Trophoblast cell (in vitro differentiated cells and primary cell): ENCODE data around the gene SPOPL.
A peak's percentile ranks its signal among the peaks of the same experiment; 100 is the strongest.

Source experiments
- DNase-seq, 2 donors: peaks; one replicate each; pipeline ENCODE4 v3.0.0-alpha.2; 2016
- H2AFZ ChIP-seq: 2 replicates; pipeline ENCODE4 v1.6.1; 2013; ENCODE audit warnings: low read length, moderate library complexity, mild to moderate bottlenecking; ENCODE audit not compliant: insufficient read depth, poor library complexity
- H2AK5ac ChIP-seq: 2 replicates; pipeline ENCODE4 v1.6.1; 2013; ENCODE audit warnings: mild to moderate bottlenecking, low read length
- H2BK120ac ChIP-seq: 2 replicates; pipeline ENCODE4 v1.6.1; 2013; ENCODE audit warnings: low read length, mild to moderate bottlenecking, moderate library complexity; ENCODE audit not compliant: insufficient read depth, poor library complexity
- H2BK12ac ChIP-seq: 2 replicates; pipeline ENCODE4 v1.6.1; 2013; ENCODE audit warnings: mild to moderate bottlenecking, low read length, moderate library complexity
- H2BK5ac ChIP-seq: 2 replicates; pipeline ENCODE4 v1.6.1; 2013; ENCODE audit warnings: low read length, low read depth, moderate library complexity, mild to moderate bottlenecking; ENCODE audit not compliant: poor library complexity
- H3K14ac ChIP-seq: 2 replicates; pipeline ENCODE4 v1.6.1; 2013; ENCODE audit warnings: mild to moderate bottlenecking, low read length
- H3K18ac ChIP-seq: 2 replicates; pipeline ENCODE4 v1.6.1; 2013; ENCODE audit warnings: mild to moderate bottlenecking, low read length
- H3K23ac ChIP-seq: 2 replicates; pipeline ENCODE4 v1.6.1; 2013; ENCODE audit warnings: low read length
- H3K27ac ChIP-seq: 2 replicates; pipeline ENCODE4 v1.5.1; 2013; ENCODE audit warnings: low read depth, mild to moderate bottlenecking, inconsistent platforms, low read length, moderate library complexity
- H3K27me3 ChIP-seq: 2 replicates; pipeline ENCODE4 v1.6.1; 2013; ENCODE audit warnings: inconsistent platforms, mild to moderate bottlenecking, low read length, moderate library complexity; ENCODE audit not compliant: insufficient read depth
- H3K36me3 ChIP-seq, 2 experiments: 1 replicate in 1 of 2; 2 replicates in 1 of 2; pipeline ENCODE4 v1.6.1; 2013; ENCODE audit warnings: low read length in 2 of 2, mild to moderate bottlenecking in 2 of 2, moderate library complexity in 1 of 2; ENCODE audit not compliant: insufficient read depth in 2 of 2, control insufficient read depth in 1 of 2
- H3K4ac ChIP-seq: 2 replicates; pipeline ENCODE4 v1.6.1; 2013; ENCODE audit warnings: low read depth, mild to moderate bottlenecking, low read length, moderate library complexity
- H3K4me1 ChIP-seq, 2 experiments: 1 replicate in 1 of 2; 2 replicates in 1 of 2; pipeline ENCODE4 v1.6.1; 2013; ENCODE audit warnings: low read length in 2 of 2, mild to moderate bottlenecking in 2 of 2, moderate library complexity in 1 of 2; ENCODE audit not compliant: insufficient read depth in 2 of 2, control insufficient read depth in 1 of 2
- H3K4me2 ChIP-seq: 2 replicates; pipeline ENCODE4 v1.6.1; 2013; ENCODE audit warnings: inconsistent platforms, mild to moderate bottlenecking, low read length, moderate library complexity
- H3K4me3 ChIP-seq: 2 replicates; pipeline ENCODE4 v1.5.1; 2013; ENCODE audit warnings: mild to moderate bottlenecking, low read depth, low read length, inconsistent platforms
- H3K79me1 ChIP-seq: one replicate; pipeline ENCODE4 v1.6.1; 2013; ENCODE audit warnings: low read length
- H3K79me2 ChIP-seq: 2 replicates; pipeline ENCODE4 v1.6.1; 2013; ENCODE audit warnings: low read length, mild to moderate bottlenecking; ENCODE audit not compliant: control insufficient read depth, insufficient read depth, poor library complexity
- H3K9ac ChIP-seq: 2 replicates; pipeline ENCODE4 v1.6.1; 2013; ENCODE audit warnings: mild to moderate bottlenecking, low read length
- H3K9me3 ChIP-seq: 2 replicates; pipeline ENCODE4 v1.6.1; 2013; ENCODE audit warnings: low read depth, mild to moderate bottlenecking, control low read depth, inconsistent platforms, low read length; ENCODE audit not compliant: insufficient read depth
- H4K12ac ChIP-seq: 2 replicates; pipeline ENCODE4 v1.6.1; 2013; ENCODE audit warnings: low read depth, mild to moderate bottlenecking, low read length, moderate library complexity
- H4K8ac ChIP-seq: 2 replicates; pipeline ENCODE4 v1.6.1; 2013; ENCODE audit warnings: low read depth, mild to moderate bottlenecking, low read length, moderate library complexity
- H4K91ac ChIP-seq: one replicate; pipeline ENCODE4 v1.6.1; 2013; ENCODE audit warnings: low read depth, mild to moderate bottlenecking, low read length, moderate library complexity
- WGBS: extraction: QIAGEN DNeasy Blood & Tissue Kit; methylation state at CpG from one replicate; pipeline ENCODE4 v1.1.7; 2013; ENCODE audit warnings: missing lambda C conversion rate; ENCODE audit not compliant: insufficient read length, insufficient coverage; ENCODE audit errors: extremely low coverage; 5-methylcytosine and 5-hydroxymethylcytosine counted together

SPOPL gene

DNA sequence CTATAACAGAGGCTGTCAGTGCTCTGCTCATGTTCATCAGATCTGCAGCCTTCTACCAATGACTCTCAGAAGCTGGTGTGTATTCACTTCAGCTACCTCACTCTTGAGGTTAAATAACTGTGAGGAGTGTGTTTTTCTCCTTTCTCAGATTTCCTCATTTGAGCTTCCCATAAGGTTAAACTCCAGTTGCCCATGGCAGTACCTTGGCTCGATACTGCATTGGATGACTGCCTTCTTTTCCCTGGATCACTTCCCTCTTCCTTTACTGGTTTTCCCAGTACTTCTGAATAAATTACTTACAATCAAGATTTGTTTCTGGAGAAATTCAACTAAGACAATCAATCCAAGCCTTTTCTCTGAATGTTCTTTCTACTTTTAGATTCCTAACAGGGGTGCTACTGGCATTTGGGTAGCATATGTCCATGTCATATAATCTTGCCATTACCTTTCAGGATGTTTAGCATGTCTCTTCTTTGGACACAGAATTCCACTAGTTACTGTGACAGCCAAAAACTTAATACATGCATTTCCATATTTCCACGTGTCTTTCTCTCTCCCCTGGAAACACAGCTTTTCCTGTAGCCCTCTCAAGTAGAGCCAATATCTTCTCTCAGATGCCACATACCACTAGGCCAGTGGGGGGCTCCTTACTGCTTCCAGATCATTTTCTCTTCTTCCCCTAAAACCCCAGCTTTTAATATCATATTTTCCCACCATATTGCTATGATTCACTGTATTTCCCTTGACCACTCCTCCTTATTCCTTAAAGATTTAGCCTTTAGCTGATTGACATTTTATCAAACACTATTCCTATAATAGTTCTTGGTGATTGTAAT is 15.0 kb upstream of the SPOPL start:
- no peaks in the 10 kb centered on the region for H3K36me3 ChIP-seq
- H2BK5ac ChIP-seq = no peak overlapping the region
- no peaks in the 10 kb centered on the region for H3K9me3 ChIP-seq
- no peak overlapping the region for H2AK5ac ChIP-seq
- no peak overlapping the region for H2BK120ac ChIP-seq
- H3K4me3 ChIP-seq = no peak overlapping the region
- H3K27me3 ChIP-seq = no peaks in the 10 kb centered on the region
- peaks cover 0 to 2% of the 10 kb centered on the region in 2 experiments for H3K4me1 ChIP-seq
- H4K91ac ChIP-seq = peak overlapping the region; percentile 14
- no peak overlapping the region for H4K12ac ChIP-seq
- H2BK12ac ChIP-seq = no peak overlapping the region
- no peak overlapping the region for H3K14ac ChIP-seq
- no CpG with 5 or more reads among the region's 2 CpGs for WGBS
- no peak overlapping the region for H3K27ac ChIP-seq
- H3K18ac ChIP-seq = no peak overlapping the region
- no peaks in the 10 kb centered on the region for H3K79me2 ChIP-seq
- no peaks in the 10 kb centered on the region for H3K79me1 ChIP-seq
- H3K4ac ChIP-seq = no peak overlapping the region
- H4K8ac ChIP-seq = no peak overlapping the region
- no peak overlapping the region for H2AFZ ChIP-seq
- H3K4me2 ChIP-seq = no peak overlapping the region
- H3K23ac ChIP-seq = no peak overlapping the region
- H3K9ac ChIP-seq = no peak overlapping the region
- no peak for DNase-seq

DNA sequence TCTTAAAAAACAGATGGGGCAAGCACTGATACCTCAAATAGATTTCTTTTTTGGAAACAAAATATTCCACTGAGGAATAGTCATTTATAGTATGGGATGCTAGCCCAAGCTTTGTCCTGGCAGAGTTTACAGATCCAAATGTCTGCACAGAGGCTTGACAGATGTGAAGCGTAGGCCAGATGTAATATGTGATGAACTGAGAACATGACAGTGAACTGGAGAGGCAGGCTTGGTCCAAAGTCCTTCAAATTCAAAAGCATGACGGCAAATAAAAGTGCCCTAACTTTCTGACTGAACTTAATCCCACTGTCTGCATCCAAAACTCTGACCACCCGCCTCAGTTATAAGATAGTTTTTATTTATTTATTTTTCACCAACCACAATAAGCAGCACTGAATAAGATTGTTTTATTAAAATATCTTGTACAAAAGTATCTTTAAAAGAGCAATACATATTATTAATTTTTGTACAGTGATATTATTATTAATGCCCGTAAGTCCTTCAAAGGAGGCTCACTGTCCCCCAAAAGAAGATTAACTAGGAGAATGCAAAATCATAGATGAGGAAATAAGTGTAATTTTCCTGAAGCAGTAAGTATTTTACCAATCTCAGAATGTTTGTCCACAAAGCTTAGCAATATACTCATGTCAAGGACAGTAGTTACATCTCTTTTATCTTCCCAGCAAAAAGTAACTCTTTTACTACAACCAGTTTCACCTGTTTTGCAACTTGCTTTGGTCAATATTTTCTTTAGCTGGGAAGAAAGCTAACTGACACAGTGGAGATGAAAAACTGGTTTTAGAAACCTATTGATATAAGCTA is 10.7 kb upstream of the SPOPL start:
- H3K4me1 ChIP-seq = peaks cover 15 to 20% of the 10 kb centered on the region in 2 experiments
- no peak overlapping the region for H3K4me2 ChIP-seq
- peaks cover 16% of the 10 kb centered on the region for H3K79me1 ChIP-seq
- H3K36me3 ChIP-seq = no peaks in the 10 kb centered on the region
- no peak overlapping the region for H3K14ac ChIP-seq
- no peaks in the 10 kb centered on the region for H3K9me3 ChIP-seq
- H3K23ac ChIP-seq = no peak overlapping the region
- H3K18ac ChIP-seq = no peak overlapping the region
- H4K8ac ChIP-seq = no peak overlapping the region
- H2AFZ ChIP-seq = no peak overlapping the region
- H3K27me3 ChIP-seq = no peaks in the 10 kb centered on the region
- H2BK5ac ChIP-seq = no peak overlapping the region
- no peak overlapping the region for H3K4ac ChIP-seq
- no peak overlapping the region for H2BK120ac ChIP-seq
- whole genome bisulfite sequencing = no CpG with 5 or more reads among the region's 4 CpGs
- no peak overlapping the region for H4K12ac ChIP-seq
- H3K27ac ChIP-seq = no peak overlapping the region
- H3K79me2 ChIP-seq = peaks cover 2% of the 10 kb centered on the region
- no peak overlapping the region for H2BK12ac ChIP-seq
- DNase-seq = peak in 1 of 2 donors; percentile 84
- no peak overlapping the region for H3K9ac ChIP-seq
- H3K4me3 ChIP-seq = no peak overlapping the region
- no peak overlapping the region for H4K91ac ChIP-seq
- no peak overlapping the region for H2AK5ac ChIP-seq

DNA sequence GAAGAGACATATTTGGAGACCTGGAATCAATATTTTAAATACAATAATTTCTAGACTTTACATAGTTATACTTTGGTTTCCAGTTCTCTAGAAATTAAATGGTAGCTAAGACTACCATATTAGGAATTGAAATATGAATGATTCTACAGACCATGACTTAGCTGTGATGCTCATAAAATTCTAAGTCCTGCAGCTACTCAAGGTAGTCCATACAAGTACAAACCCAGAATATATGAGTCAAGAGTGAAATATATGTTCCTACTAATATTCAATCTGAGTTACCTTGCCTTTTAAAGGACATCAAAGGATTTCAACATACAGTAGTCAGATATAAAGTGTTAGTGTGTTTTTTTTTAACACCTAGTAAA is 10.1 kb upstream of the SPOPL start:
- no peak overlapping the region for H3K4ac ChIP-seq
- H3K79me1 ChIP-seq = peaks cover 18% of the 10 kb centered on the region
- H4K12ac ChIP-seq = no peak overlapping the region
- H3K27ac ChIP-seq = no peak overlapping the region
- H3K4me3 ChIP-seq = no peak overlapping the region
- no peak overlapping the region for H3K14ac ChIP-seq
- no peak overlapping the region for H4K8ac ChIP-seq
- no peak overlapping the region for H2BK12ac ChIP-seq
- H3K4me2 ChIP-seq = no peak overlapping the region
- no peaks in the 10 kb centered on the region for H3K9me3 ChIP-seq
- H2BK5ac ChIP-seq = no peak overlapping the region
- no peak overlapping the region for H3K18ac ChIP-seq
- no peak overlapping the region for H3K9ac ChIP-seq
- no peak overlapping the region for H2AK5ac ChIP-seq
- H3K79me2 ChIP-seq = peaks cover 2% of the 10 kb centered on the region
- peaks cover 15 to 25% of the 10 kb centered on the region in 2 experiments for H3K4me1 ChIP-seq
- no peak for DNase-seq
- peaks cover 0 to 2% of the 10 kb centered on the region in 2 experiments for H3K36me3 ChIP-seq
- H2AFZ ChIP-seq = no peak overlapping the region
- H3K23ac ChIP-seq = no peak overlapping the region
- H4K91ac ChIP-seq = no peak overlapping the region
- no peak overlapping the region for H2BK120ac ChIP-seq
- H3K27me3 ChIP-seq = no peaks in the 10 kb centered on the region

DNA sequence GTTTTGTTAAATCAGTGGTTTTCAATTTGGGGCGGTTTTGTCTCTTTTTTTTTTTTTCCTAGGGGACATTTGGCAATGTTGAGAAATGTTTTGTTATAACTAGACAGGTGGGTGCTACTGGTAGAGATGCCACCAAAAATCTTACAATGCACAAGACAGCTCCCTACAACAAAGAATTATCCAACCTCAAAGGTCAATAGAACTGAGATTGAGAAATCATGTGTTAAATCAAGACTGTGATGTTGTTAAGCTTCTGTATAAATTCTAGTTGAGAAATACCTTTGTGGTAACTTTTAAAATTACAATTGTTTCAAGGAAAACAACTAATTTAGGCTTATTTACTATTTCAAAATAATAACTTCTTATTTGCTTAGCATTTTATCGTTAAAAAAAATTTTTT is 9.4 kb upstream of the SPOPL start:
- Histone ChIP-seq H3K27ac (no peak overlapping the region), H3K4me3 (no peak overlapping the region), H2BK5ac (no peak overlapping the region), H4K12ac (no peak overlapping the region), H3K18ac (no peak overlapping the region), H3K4me2 (no peak overlapping the region), H3K27me3 (no peaks in the 10 kb centered on the region), H2BK120ac (no peak overlapping the region), H2AFZ (no peak overlapping the region), H4K8ac (no peak overlapping the region), H3K23ac (no peak overlapping the region), H3K14ac (no peak overlapping the region), H3K4me1 (peaks cover 15 to 25% of the 10 kb centered on the region in 2 experiments), H4K91ac (peak overlapping the region; percentile 43), H3K4ac (no peak overlapping the region), H3K79me2 (peaks cover 2% of the 10 kb centered on the region), H2BK12ac (no peak overlapping the region), H3K9me3 (no peaks in the 10 kb centered on the region), H3K36me3 (peaks cover 0 to 2% of the 10 kb centered on the region in 2 experiments), H3K79me1 (peaks cover 18% of the 10 kb centered on the region), H2AK5ac (no peak overlapping the region), H3K9ac (no peak overlapping the region)
- no CpG with 5 or more reads among the region's 2 CpGs for WGBS
- DNase-seq = no peak
